Activated naive CD4-positive, alpha-beta T cell treated with anti-CD3 and anti-CD28 coated beads, Interleukin-2, amount 50 U/mL, for 24 hours (primary cell): Measurements from ENCODE around the gene CLDN8.

ENCODE experiments used
- H3K27ac Mint-ChIP-seq: one replicate; pipeline ENCODE4 v1.8.0; 2021; ENCODE audit warnings: mild to moderate bottlenecking, mixed read lengths
- H3K27me3 Mint-ChIP-seq: one replicate; pipeline ENCODE4 v1.8.0; 2021; ENCODE audit warnings: mixed read lengths
- H3K36me3 Mint-ChIP-seq: one replicate; pipeline ENCODE4 v1.8.0; 2021; ENCODE audit warnings: mixed read lengths
- H3K4me1 Mint-ChIP-seq: one replicate; pipeline ENCODE4 v1.8.0; 2021; ENCODE audit warnings: mixed read lengths
- H3K4me3 Mint-ChIP-seq: one replicate; pipeline ENCODE4 v1.8.0; 2021; ENCODE audit warnings: mild to moderate bottlenecking, mixed read lengths
- H3K9me3 Mint-ChIP-seq: one replicate; pipeline ENCODE4 v1.8.0; 2021; ENCODE audit warnings: mixed read lengths

CLDN8 gene

DNA sequence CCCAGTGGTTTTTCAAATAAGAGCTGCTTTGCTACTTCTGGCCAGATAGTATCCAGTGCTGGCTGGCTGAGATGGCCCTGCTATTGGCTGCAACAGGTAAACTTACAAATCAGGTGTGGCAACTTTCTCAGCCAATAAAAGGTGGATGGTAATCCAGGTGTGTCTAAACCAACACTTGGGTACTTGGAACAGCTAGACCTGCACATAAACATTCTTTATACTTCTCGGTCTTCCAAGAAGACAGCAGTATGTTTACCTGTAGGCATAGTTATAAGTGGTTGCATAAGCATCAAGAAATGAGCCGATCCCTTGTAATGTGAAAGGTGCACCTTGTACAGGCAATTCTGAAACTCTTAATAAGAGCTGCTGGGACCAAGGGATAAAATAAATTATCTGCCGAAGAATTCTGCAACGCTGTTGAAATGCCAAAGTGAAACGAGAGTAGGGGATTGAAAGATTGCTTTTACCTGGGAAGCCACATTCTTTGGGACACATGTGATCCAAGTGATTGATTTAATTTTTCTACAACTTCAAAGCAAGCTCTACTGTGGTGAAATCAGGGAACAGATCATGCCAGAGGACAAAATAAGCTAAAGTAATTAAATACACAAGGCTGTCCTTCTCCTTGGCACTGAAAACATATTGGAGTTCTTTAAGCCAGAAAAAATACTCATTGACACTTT is at the start of gene CLDN8:
CLDN8 (minus strand) TSS at position 57 of the 683 bp plus-strand sequence. CDS start 172 bp downstream, outside the sequence.
- Mint-ChIP-seq H3K4me3 (no peak within 1 kb of the TSS), H3K27ac (no peak within 1 kb of the TSS), H3K9me3 (no peaks in the 10 kb centered on the region), H3K4me1 (no peaks in the 10 kb centered on the region), H3K36me3 (no peaks in the 10 kb centered on the region), H3K27me3 (peaks cover 2% of the 10 kb centered on the region)

DNA sequence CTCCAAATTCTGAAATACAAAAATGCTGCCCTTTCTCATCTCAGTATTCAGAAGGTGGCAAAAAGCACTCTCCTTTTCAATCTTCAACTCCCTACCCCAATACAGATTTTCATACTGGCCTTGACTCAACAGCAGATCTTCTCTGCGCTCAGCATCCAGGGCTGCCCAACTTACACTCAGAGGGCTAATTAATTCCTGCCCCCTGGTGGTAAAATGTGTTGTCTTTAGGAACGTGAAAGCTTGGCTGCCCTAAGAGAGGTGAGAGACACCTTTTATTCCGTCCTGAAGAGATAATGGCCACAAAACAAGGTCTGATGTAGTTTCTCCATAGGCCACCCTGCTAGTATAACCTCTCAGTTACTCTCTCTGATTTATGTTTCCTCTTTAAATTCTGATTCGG is 41.9 kb upstream of the CLDN8 start:
- peaks cover 4% of the 10 kb centered on the region for H3K27me3 Mint-ChIP-seq
- H3K9me3 Mint-ChIP-seq = no peaks in the 10 kb centered on the region
- no peaks in the 10 kb centered on the region for H3K36me3 Mint-ChIP-seq
- no peak overlapping the region for H3K4me3 Mint-ChIP-seq
- no peak overlapping the region for H3K27ac Mint-ChIP-seq
- H3K4me1 Mint-ChIP-seq = no peaks in the 10 kb centered on the region

DNA sequence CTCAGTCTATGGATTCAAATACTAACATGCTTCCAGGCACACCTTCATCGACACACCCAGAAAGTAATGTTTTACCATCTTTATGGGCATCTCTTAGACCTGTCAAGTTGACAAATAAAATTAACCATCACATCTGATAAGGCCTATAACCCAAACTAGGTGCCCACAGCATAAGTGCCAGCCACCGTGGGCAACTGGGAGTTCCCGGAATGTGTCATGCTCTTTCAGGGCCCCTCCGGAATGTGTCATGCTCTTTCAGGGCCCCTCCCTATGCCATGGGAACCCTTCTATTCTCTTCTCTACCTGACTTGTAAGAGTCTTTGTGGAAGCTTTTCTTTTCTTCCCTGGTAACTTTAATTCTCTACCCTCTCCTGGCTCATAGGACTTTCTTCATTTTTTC is 40.2 kb upstream of the CLDN8 start:
- H3K9me3 Mint-ChIP-seq = no peaks in the 10 kb centered on the region
- H3K4me1 Mint-ChIP-seq = no peaks in the 10 kb centered on the region
- no peak overlapping the region for H3K27ac Mint-ChIP-seq
- no peaks in the 10 kb centered on the region for H3K36me3 Mint-ChIP-seq
- H3K4me3 Mint-ChIP-seq = no peak overlapping the region
- peaks cover 4% of the 10 kb centered on the region for H3K27me3 Mint-ChIP-seq

DNA sequence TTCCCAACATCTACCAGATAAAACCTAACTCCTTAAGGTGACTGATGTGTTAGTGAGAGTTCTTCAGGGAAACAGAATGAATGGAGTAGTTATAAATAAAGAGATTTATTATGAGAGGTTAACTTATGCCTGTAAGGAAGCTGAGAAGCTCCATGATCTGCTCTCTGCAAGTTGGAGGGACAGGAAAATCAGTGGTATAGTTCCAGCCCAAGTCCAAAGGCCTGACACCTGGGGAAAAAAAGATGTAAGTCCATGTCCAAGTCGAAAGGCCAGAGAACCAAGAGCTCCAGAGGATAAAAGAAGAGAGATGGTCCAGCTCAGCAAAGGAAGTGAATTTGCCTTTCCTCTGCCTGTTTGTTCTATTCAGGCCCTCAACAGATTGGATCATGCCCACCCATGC is 39.8 kb upstream of the CLDN8 start:
- Mint-ChIP-seq H3K9me3 (no peaks in the 10 kb centered on the region), H3K36me3 (no peaks in the 10 kb centered on the region), H3K4me3 (no peak overlapping the region), H3K4me1 (no peaks in the 10 kb centered on the region), H3K27me3 (peaks cover 4% of the 10 kb centered on the region), H3K27ac (no peak overlapping the region)

DNA sequence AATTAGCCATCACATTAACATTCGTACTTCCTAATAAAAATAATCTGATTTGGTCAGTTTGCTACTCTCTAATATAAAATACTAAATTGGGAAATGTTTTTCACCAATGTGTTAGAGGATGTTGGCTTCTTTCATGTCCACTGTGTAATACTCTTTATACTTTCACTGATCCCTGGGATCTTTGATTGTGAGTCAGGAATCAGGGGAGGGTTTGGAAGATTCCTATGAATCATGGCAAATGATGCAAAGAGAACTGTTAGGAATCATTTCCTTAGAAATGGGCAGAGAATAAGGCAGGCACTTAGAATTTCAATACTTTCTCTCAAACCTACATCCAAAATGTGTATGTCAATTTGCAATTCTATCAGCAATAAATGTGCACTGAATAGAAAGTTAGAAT is 35.9 kb upstream of the CLDN8 start:
- H3K27ac Mint-ChIP-seq = no peak overlapping the region
- H3K4me3 Mint-ChIP-seq = no peak overlapping the region
- no peaks in the 10 kb centered on the region for H3K4me1 Mint-ChIP-seq
- H3K9me3 Mint-ChIP-seq = no peaks in the 10 kb centered on the region
- H3K36me3 Mint-ChIP-seq = no peaks in the 10 kb centered on the region
- H3K27me3 Mint-ChIP-seq = peaks cover 2% of the 10 kb centered on the region

DNA sequence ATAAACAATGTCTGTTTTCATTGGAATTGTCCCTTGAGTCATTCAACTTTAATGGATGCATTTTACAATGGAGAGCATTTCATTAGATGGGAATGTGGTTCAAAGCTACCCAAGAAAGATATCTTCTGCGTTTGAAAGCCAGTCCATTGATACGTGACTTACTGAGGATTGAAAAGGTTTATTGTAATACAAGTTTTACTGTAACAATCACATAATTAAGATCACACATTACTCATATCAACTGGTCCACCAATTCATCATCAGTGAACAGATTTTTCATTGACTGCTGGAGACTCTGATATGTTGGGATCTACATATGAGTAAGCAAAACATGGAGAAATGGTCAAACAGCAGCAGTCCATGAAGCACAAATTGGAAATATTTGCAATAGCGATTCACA is 34.0 kb upstream of the CLDN8 start:
- H3K27ac Mint-ChIP-seq = no peak overlapping the region
- no peaks in the 10 kb centered on the region for H3K36me3 Mint-ChIP-seq
- H3K4me1 Mint-ChIP-seq = no peaks in the 10 kb centered on the region
- H3K4me3 Mint-ChIP-seq = no peak overlapping the region
- H3K9me3 Mint-ChIP-seq = no peaks in the 10 kb centered on the region
- H3K27me3 Mint-ChIP-seq = peaks cover 2% of the 10 kb centered on the region

DNA sequence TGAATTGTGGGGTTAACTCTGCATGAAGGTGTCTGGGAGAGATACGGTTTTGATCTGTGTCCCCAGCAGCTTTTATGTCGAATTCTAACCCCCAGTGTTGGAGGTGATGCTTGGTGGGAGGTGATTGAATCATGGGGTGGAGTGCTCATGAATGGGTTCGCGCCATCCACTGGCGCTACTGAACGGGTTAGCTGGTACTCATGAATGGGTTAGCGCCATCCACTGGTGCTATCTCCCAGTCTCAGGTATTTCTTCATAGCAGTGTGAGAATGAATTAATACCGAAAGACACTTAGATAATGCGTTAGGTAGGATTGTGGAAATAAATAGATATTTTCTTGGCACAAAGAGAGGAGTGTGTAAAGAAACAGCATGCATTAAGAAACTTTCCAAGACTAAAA is 32.9 kb upstream of the CLDN8 start:
- Mint-ChIP-seq H3K36me3 (no peaks in the 10 kb centered on the region), H3K4me3 (no peak overlapping the region), H3K27ac (no peak overlapping the region)

DNA sequence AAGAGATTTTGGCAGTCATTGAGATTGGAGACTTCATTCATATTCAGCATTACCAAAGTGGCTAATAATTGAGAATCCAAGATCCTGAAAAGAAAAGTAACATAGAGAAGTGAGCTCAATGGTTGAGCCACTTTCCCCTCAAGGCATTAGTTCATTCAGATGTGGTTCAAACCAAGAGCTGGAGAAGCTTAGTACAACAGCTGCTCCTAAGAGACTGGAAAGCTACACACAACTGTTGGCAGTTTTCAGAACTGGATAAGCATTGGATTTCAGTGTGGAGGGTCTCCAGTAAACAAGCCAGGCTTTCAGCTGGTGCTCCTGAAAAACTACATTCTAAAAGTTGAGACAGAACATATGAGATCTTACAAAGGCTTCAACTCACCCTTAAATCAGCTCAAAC is 29.2 kb upstream of the CLDN8 start:
- Mint-ChIP-seq H3K9me3 (no peaks in the 10 kb centered on the region), H3K27me3 (peaks cover 12% of the 10 kb centered on the region), H3K4me3 (no peak overlapping the region), H3K4me1 (no peaks in the 10 kb centered on the region), H3K36me3 (no peaks in the 10 kb centered on the region), H3K27ac (no peak overlapping the region)

More for the DNA sequence above, 32.9 kb upstream of the CLDN8 start:
- Mint-ChIP-seq H3K27me3 (peaks cover 7% of the 10 kb centered on the region), H3K4me1 (no peaks in the 10 kb centered on the region), H3K9me3 (no peaks in the 10 kb centered on the region)

DNA sequence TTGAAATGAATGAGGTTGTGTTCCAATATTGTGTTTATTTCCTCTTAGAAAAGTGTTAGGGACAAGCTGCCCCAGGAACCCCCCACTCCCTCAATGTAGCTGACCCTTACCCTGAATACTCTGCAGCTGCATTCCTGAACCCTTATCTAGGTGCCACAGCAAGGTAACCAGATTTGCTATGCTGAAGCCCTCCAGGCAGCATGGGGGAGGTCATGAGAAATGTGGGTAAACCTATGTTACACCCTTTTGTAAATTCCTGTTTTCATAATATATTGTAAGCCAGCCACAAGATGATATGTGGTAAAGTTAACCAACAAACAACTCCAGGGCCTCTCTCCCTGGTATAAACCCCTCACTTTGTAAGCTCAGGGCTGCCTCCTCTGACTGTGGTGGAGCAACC is 27.8 kb upstream of the CLDN8 start:
- Mint-ChIP-seq H3K36me3 (no peaks in the 10 kb centered on the region), H3K27me3 (peaks cover 12% of the 10 kb centered on the region), H3K27ac (no peak overlapping the region)

DNA sequence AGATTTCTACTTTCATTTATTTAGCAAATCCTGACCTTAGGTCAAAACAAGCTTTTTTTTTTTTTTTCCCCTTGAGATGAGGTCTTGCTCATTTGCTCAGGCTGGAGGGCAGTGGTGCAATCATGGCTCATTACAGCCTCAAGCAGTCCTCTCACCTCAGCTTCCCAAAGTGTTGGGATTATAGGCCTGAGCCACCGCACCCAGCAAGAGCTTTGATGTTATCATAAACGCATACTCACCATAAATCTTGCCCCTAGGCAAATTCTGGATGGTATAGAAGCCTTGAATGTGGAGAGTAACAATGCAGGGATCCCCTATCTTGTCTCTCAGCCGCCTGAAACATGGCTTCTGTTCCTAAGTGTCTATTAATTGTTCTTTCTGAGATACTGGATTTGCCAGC is 24.8 kb upstream of the CLDN8 start:
- no peak overlapping the region for H3K4me3 Mint-ChIP-seq
- no peaks in the 10 kb centered on the region for H3K4me1 Mint-ChIP-seq
- no peaks in the 10 kb centered on the region for H3K9me3 Mint-ChIP-seq
- H3K27me3 Mint-ChIP-seq = peaks cover 12% of the 10 kb centered on the region
- no peaks in the 10 kb centered on the region for H3K36me3 Mint-ChIP-seq
- no peak overlapping the region for H3K27ac Mint-ChIP-seq

More for the DNA sequence above, 27.8 kb upstream of the CLDN8 start:
- Mint-ChIP-seq H3K4me1 (no peaks in the 10 kb centered on the region), H3K9me3 (no peaks in the 10 kb centered on the region), H3K4me3 (no peak overlapping the region)

DNA sequence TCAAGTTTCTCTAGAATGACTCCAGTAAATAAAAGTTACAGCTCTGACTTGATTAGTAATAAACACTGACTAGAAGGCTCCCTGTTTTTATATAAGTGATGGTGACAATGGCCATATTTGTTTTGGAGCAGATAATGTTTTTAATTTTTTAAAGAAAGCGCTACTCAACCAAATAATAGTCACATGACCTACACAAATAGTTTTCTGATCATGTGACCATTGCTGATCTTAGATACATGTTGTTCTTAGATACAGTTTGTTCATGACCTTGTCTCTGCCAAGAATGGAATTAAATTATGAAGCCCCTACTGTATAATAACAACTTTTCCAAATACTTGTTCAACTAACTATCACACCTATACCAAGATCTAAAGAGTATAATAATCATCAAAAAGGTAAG is 22.3 kb upstream of the CLDN8 start:
- Mint-ChIP-seq H3K36me3 (no peaks in the 10 kb centered on the region), H3K27me3 (peaks cover 6% of the 10 kb centered on the region), H3K27ac (no peak overlapping the region), H3K4me1 (no peaks in the 10 kb centered on the region), H3K4me3 (no peak overlapping the region), H3K9me3 (no peaks in the 10 kb centered on the region)

DNA sequence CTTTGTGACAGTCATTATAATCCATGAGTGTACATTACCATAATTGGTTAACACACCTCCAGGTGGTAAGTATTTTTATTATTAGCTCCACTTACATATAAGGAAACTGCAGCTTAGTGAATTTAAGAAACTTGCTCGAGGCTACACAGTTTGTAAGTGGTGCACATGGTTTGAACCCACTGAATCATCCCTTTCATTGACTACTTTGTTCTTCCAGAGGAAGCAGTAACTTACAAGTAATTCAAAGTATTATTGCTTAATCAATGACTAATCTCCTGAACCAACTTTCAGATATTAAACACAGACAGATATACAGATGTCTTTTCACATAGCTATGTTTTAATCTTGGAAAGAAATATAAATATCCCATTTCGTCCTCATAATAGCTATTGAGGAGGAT is 18.7 kb upstream of the CLDN8 start:
- H3K4me3 Mint-ChIP-seq = no peak overlapping the region

DNA sequence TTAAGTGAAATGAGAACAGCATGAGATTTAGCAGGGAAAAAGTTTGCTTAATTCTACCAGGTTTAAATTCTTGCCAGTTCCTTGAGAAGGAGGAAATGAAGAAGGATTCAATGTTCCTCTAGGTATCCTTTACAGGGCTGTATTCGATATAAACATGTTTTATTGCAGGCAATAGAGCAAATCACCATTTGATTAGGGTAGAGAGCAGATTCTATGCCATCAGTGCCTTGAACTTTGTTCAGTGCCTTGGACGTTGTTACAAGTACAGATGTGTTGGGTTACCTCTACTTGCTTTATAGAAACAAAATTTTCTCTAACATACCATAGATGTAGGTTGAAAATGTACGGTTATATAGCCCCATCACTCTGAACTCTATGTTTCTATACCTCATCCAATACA is 18.2 kb upstream of the CLDN8 start:
- no peak overlapping the region for H3K4me3 Mint-ChIP-seq
- H3K4me1 Mint-ChIP-seq = no peaks in the 10 kb centered on the region
- no peaks in the 10 kb centered on the region for H3K36me3 Mint-ChIP-seq
- H3K9me3 Mint-ChIP-seq = no peaks in the 10 kb centered on the region
- H3K27ac Mint-ChIP-seq = no peak overlapping the region
- H3K27me3 Mint-ChIP-seq = peaks cover 2% of the 10 kb centered on the region

More for the DNA sequence above, 18.7 kb upstream of the CLDN8 start:
- Mint-ChIP-seq H3K9me3 (no peaks in the 10 kb centered on the region), H3K27ac (no peak overlapping the region), H3K27me3 (peaks cover 2% of the 10 kb centered on the region), H3K4me1 (no peaks in the 10 kb centered on the region), H3K36me3 (no peaks in the 10 kb centered on the region)

DNA sequence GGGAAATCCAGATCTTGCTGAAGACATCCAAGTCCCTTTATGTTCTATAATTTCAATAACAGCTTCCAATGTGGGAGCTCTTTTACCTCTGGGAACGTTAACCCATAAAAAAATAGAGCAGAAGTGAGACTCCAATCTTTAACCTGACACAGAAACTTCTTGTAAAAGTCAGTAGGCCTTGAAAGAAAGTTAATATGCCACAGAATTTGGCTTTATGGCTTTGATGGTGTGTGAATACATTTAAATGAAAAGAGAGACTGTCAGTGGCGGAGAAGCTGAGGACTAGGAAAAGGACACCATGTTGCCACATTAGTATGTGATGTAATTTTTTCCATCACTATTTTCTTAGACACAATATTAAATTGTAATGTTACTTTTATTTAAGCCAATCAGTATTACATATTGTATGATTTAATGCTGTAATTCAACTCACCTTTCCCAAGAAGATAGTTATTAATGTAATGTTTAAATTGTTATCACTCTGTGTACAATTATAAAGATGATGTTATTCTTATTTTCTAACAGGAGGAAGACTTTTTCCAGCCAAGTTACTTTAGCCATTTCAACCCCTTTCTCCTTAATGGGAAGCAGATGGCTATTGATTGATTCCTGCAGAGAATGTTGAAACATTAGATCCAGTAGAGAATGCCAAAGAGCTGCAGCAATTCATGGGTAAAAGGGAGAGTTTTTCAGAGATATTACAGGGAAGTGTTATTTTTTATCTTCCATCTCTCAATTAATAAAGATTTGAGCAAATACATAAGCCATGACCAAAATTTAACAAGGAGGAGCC is 17.5 kb upstream of the CLDN8 start:
- no peaks in the 10 kb centered on the region for H3K9me3 Mint-ChIP-seq
- H3K4me1 Mint-ChIP-seq = no peaks in the 10 kb centered on the region
- no peak overlapping the region for H3K4me3 Mint-ChIP-seq
- no peak overlapping the region for H3K27ac Mint-ChIP-seq
- H3K27me3 Mint-ChIP-seq = peaks cover 2% of the 10 kb centered on the region
- no peaks in the 10 kb centered on the region for H3K36me3 Mint-ChIP-seq

DNA sequence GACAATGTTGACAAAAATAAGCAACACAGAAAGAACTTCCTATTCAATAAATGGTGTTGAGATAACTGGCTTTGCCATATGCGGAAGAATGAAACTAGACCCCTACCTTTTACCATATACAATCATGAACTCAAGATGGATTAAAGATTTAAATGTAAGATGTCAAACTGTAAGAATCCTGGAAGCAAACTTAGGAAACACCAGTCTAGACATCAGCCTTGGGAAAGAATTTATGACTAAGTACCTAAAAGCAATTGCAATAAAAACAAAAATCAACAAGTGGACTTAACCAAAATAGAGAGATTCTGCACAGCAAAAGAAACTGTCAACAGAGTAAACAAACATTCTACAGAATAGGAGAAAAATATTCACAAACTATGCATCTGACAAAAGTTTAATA is 16.1 kb upstream of the CLDN8 start:
- H3K27ac Mint-ChIP-seq = no peak overlapping the region
- peaks cover 2% of the 10 kb centered on the region for H3K27me3 Mint-ChIP-seq
- H3K9me3 Mint-ChIP-seq = no peaks in the 10 kb centered on the region
- no peaks in the 10 kb centered on the region for H3K36me3 Mint-ChIP-seq
- no peak overlapping the region for H3K4me3 Mint-ChIP-seq
- H3K4me1 Mint-ChIP-seq = no peaks in the 10 kb centered on the region

DNA sequence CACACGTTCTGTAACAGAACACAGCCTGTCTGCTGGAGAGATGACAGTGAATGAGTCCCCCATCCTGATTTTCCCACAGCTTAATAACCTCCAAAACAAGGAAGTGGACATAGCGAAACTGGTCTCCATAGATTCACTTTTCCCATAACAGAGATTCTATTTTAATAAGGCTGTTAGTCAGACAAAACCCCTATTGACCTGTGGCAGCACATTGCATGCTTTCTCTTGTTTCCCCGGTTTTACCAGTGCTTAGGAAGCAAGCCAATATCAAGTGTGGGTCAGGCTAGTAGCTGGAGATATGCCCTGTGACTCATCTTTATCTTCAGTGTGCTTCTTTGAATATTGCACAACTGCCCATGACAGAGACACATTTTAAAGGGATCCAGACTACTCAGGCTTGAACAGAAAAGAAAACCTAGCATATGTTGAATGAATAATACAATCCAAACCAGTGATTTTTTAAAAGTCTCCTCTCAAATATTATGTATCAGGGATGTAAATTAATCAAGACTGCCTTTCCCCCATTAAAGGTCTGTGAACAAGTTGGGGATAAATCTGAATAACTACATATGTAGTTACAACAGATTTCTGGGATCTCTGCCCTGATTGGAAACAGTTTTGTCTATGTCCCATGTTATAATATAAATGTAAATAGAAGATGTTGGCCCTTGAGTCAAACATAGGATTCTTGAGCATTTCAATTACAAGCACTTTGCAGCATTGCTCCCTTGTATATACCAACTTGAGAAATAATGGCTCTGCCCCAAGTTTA is 11.9 kb upstream of the CLDN8 start:
- no peaks in the 10 kb centered on the region for H3K9me3 Mint-ChIP-seq
- no peak overlapping the region for H3K4me3 Mint-ChIP-seq
- no peaks in the 10 kb centered on the region for H3K4me1 Mint-ChIP-seq
- H3K27ac Mint-ChIP-seq = no peak overlapping the region
- peaks cover 5% of the 10 kb centered on the region for H3K27me3 Mint-ChIP-seq
- H3K36me3 Mint-ChIP-seq = no peaks in the 10 kb centered on the region
